OCI-LY3 (cell line): ENCODE data around the gene ABI1.

Experiments
- CTCF ChIP-seq: fragments of 200-600, 300-600 bp; sonication (generic); IDR thresholded peaks from 2 replicates; pipeline ENCODE4 v1.5.1; 2014; ENCODE audit warnings: antibody characterized with exemption, low read length, low read depth
- EZH2phosphoT487 ChIP-seq: fragments of 200-600 bp; shearing (Covaris generic); IDR thresholded peaks from 2 replicates; pipeline ENCODE4 v1.6.1; 2018; ENCODE audit warnings: antibody characterized with exemption, mixed run types, low read depth

GRCh38 chr10:26832960-26833359 lies 27.8 kb downstream of the ABI1 start:
- TF ChIP-seq CTCF (no peak), EZH2phosphoT487 (no peak)
